ENCODE measurements around the gene ARHGAP25.

GRCh38 chr2:68779595-68779994 lies 45.0 kb downstream of the ARHGAP25 start:
- TF ChIP-seq POU2F2 (IDR thresholded peaks at IDR 0.05; ENCODE audit: low read depth, low read length) (no peak), POLR2AphosphoS5 (IDR thresholded peaks at IDR 0.05; ENCODE audit: low read depth, low read length) (no peak), POLR2A (IDR thresholded peaks at IDR 0.05; ENCODE audit: low read depth, low read length) (no peak)

Data from GM12891 (cell line).